Adrenal gland (tissue), 12 donors: ENCODE results near the gene TACR2. TPM values are rescaled to one million over a fixed set of nuclear protein-coding genes. Genes with fewer than 3 reads are reported as not detected.
"Not testable (repeated sequence)": the region's sequence is repeated elsewhere in the genome, so short reads cannot be mapped to it uniquely, and the experiment has no call there.

Source experiments
- DNase-seq, 7 donors: peaks; one replicate each; pipeline ENCODE4 v3.0.0-alpha.2; 2019 to 2020
- H3K27ac ChIP-seq, 5 donors: fragments of 200-600 bp; sonication (generic) in 4 of 5; 1 replicate in 3 of 5; 2 replicates in 2 of 5; pipeline versions ENCODE4 v1.5.1 to v1.8.0; 2016 to 2020; ENCODE audit warnings: mild to moderate bottlenecking in 1 of 5
- H3K27me3 ChIP-seq: fragments of 200-600 bp; 2 replicates; pipeline ENCODE4 v1.8.0; 2021
- H3K36me3 ChIP-seq, 2 donors: fragments of 200-600 bp; replicated peaks in 1 of 2; 1 replicate in 1 of 2; 2 replicates in 1 of 2; pipeline versions ENCODE4 v1.5.1 to v1.8.0; 2018 to 2022
- H3K4me1 ChIP-seq, 2 donors: fragments of 200-600 bp; replicated peaks in 1 of 2; 1 replicate in 1 of 2; 2 replicates in 1 of 2; pipeline versions ENCODE4 v1.5.1 to v1.8.0; 2018 to 2021
- H3K4me3 ChIP-seq, 4 donors: fragments of 200-600 bp; sonication (generic) in 3 of 4; one replicate each; pipeline ENCODE4 v1.5.1; 2016 to 2018
- H3K9me3 ChIP-seq, 3 donors: fragments of 200-600 bp; sonication (generic) in 1 of 3; replicated peaks in 1 of 3; 1 replicate in 2 of 3; 2 replicates in 1 of 3; pipeline versions ENCODE4 v1.5.1 to v1.8.0; 2016 to 2021
- POLR2A ChIP-seq, 2 donors: fragments of 450-650 bp; IDR thresholded peaks; one replicate each; pipeline ENCODE4 v1.6.1; 2017; ENCODE audit warnings: antibody characterized with exemption in 2 of 2, mild to moderate bottlenecking in 2 of 2, moderate library complexity in 1 of 2
- WGBS, 4 donors: extraction: QIAGEN DNeasy Blood & Tissue Kit in 2 of 4; methylation state at CpG; one replicate each; pipeline versions ENCODE4 v1.1.5 to v1.1.7; 2013 to 2017; 5-methylcytosine and 5-hydroxymethylcytosine counted together
- intact Hi-C, 2 donors: fragments of 100-400 bp; cut with DNase I; formaldehyde crosslinking; loops; one replicate each; pipeline versions ENCODE4 v1.14.1 to v1.15.0; 2022 to 2023
- polyA plus RNA-seq, 3 donors: library from polyadenylated mRNA; stranded (reverse); fragments of 200-250 nt in 2 of 3; fragments of 350-450 nt in 1 of 3; fragmentation: Illumina TruSeq in 1 of 3; extraction: RNeasy Lipid Tissue Mini Kit (QIAGEN cat#74804) in 1 of 3; gene quantifications; one replicate each; pipeline ENCODE4 v1.2.3, GENCODE V29; 2013 to 2014
- total RNA-seq, 9 donors: library from RNA; depleted of rRNA in 4 of 9; stranded (reverse); fragments of >200 nt in 4 of 9; fragments of 120-200 nt in 1 of 9; fragmentation: NEBNext Ultra II Directional in 1 of 9; extraction: Animal tissue kit (Norgen Biotek cat#: 25700) in 1 of 9; gene quantifications; one replicate each; pipeline versions ENCODE4 v1.1.0 to v1.2.4, GENCODE V29; 2013 to 2023
- TF ChIP-seq, protein P1 (sequence below), 6 experiments: fragments of 450-650 bp in 4 of 6; fragments of 200-600 bp in 2 of 6; sonication (generic) in 1 of 6; IDR thresholded peaks; 1 replicate in 5 of 6; 2 replicates in 1 of 6; pipeline versions ENCODE4 v1.5.1 to v1.8.0; 2016 to 2021; ENCODE audit warnings: antibody characterized with exemption in 6 of 6, mild to moderate bottlenecking in 2 of 6, moderate library complexity in 1 of 6
- donor health status: healthy with polysubstance abuse.
- donor health status: Bipolar disorder and iron deficiency.
- donor health status: DM: yes; HTN: yes; CAD: no.
- donor health status: DM: no; HTN: no; CAD: no.
- donor health status: DM: no; HTN: no; CAD: no.
- donor health status: DM: yes; HTN: yes; CAD: no.

Gene TACR2
- total and polyA plus RNA-seq, 12 donors = 0.11 to 0.55 (median 0.35) TPM; not detected in 3

DNA sequence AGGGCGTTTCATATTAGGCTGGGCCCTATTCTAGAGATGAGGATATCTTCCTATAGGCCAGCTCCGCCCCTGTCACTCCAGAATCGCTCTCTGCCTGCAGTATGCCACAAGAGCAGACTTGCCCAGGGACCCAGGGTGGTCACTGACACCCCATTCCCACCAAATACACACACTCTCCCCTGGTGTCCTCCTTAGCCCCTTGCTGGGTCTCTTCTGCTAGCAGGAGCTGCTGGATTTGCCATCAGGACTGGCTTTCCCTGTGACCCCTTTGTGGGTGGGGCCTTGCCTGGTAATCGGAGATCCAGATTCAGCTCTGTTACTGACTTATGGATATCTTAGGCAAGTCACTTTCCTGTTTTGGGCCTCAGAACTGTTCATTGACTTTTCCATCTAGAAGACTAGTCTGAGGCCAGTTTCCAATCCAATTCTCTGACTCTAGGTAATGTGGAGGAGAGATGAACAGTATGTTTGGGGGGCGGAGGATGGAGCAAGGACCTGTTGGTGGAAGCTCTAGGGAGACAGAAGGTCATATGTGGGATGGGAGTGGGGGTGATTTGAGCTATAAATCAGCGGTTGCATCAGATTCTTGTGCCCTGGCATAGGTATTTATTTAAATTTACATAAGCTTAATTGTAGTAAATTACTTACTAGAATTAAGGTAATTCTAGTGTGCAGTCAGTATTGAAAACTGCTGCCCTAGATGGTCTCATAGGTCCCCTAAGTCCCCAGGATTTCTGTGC, 36.1 kb upstream of the TACR2 start:
- 86 to 96% (median 92%) methylated on average over 6 of the region's 6 CpGs for WGBS, 4 donors
- no peak for DNase-seq
- no peaks in the 10 kb centered on the region for H3K27me3 ChIP-seq
- no peak overlapping the region for H3K27ac ChIP-seq
- peaks cover 0 to 20% of the 10 kb centered on the region in 2 donors for H3K4me1 ChIP-seq
- H3K36me3 ChIP-seq = no peaks in the 10 kb centered on the region
- TF ChIP-seq POLR2A (IDR thresholded peaks at IDR 0.05) = no peak
- TF ChIP-seq, protein P1, sequence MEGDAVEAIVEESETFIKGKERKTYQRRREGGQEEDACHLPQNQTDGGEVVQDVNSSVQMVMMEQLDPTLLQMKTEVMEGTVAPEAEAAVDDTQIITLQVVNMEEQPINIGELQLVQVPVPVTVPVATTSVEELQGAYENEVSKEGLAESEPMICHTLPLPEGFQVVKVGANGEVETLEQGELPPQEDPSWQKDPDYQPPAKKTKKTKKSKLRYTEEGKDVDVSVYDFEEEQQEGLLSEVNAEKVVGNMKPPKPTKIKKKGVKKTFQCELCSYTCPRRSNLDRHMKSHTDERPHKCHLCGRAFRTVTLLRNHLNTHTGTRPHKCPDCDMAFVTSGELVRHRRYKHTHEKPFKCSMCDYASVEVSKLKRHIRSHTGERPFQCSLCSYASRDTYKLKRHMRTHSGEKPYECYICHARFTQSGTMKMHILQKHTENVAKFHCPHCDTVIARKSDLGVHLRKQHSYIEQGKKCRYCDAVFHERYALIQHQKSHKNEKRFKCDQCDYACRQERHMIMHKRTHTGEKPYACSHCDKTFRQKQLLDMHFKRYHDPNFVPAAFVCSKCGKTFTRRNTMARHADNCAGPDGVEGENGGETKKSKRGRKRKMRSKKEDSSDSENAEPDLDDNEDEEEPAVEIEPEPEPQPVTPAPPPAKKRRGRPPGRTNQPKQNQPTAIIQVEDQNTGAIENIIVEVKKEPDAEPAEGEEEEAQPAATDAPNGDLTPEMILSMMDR (IDR thresholded peaks at IDR 0.05) = no peak
- intact Hi-C loops = no loop called here
- no peaks in the 10 kb centered on the region for H3K9me3 ChIP-seq
- no peak overlapping the region for H3K4me3 ChIP-seq

DNA sequence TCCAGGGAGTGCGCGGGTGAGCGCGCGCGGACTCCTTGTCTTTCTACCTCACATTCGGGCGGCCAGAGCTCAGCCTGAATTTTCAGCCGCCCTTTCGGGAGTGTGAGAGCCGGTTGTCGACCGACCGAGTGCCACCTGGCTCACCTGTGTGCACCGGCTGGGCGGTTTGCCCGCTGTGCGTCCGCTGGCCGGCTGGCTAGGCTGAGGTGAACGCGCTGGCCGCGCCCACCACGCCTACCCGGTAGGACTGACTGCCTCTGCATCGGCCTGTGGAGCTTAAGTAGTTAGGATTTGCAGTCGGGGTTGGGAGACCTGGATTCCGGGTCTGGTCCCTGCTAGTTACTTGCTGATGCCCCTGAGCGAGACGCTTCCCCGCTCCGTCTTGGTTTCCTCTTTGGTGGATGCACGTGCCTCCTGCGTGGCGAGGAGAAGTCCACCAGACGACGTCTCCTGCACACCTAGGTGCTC, 35.1 kb upstream of the TACR2 start:
- TF ChIP-seq, protein P1 (IDR thresholded peaks at IDR 0.05) = no peak
- no peak for TF ChIP-seq POLR2A (IDR thresholded peaks at IDR 0.05)
- H3K9me3 ChIP-seq = no peaks in the 10 kb centered on the region
- intact Hi-C loops = no loop called here
- 15 to 52% (median 34%) methylated on average over 5 to 38 of the region's 38 CpGs for WGBS, 4 donors
- H3K27ac ChIP-seq = no peak overlapping the region
- peaks cover 0 to 20% of the 10 kb centered on the region in 2 donors for H3K4me1 ChIP-seq
- peak overlapping the region in 2 of 4 donors; percentile 41 to 78 for H3K4me3 ChIP-seq
- peak in 1 of 7 donors; percentile 28 for DNase-seq
- no peaks in the 10 kb centered on the region for H3K27me3 ChIP-seq
- H3K36me3 ChIP-seq = no peaks in the 10 kb centered on the region

DNA sequence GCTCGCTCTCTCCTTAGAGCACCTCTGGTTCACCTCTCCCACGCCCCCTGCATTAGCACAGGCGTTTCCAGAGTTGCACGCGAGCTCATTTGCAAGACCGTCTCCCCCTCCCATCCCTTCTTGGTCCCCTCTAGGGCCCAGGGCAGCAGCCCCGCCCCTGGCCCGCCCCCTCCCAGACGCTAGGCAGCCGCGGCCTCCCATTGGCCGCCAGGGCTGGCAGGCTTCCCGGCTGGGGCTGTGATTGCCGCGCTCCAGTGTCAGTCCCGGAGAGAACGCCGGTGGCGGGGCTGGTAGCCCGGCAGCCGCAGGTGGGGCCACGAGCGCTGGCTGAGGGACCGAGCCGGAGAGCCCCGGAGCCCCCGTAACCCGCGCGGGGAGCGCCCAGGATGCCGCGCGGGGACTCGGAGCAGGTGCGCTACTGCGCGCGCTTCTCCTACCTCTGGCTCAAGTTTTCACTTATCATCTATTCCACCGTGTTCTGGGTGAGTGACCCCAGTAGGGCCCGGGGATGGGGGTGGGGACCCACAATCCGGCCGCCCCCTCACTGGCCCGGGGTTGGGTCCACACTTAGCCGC, 34.6 kb upstream of the TACR2 start, which contains the start of gene TSPAN15:
TSPAN15 (plus strand) TSS at position 257 of the 575 bp plus-strand sequence; CDS start at position 387, 130 bp downstream.
- Histone ChIP-seq H3K36me3 (no peaks in the 10 kb centered on the region), H3K27me3 (no peaks in the 10 kb centered on the region), H3K9me3 (no peaks in the 10 kb centered on the region), H3K4me1 (peaks cover 0 to 25% of the 10 kb centered on the region in 2 donors), H3K4me3 (peak within 1 kb of the TSS in 2 of 4 donors; percentile 41 to 78), H3K27ac (peak within 1 kb of the TSS in 2 of 5 donors; percentile 15 to 40)
- DNase-seq = peak; percentile 82 to 91 (median 90)
- TF ChIP-seq POLR2A (IDR thresholded peaks at IDR 0.05) = peak in 1 of 2 donors; percentile 21
- TF ChIP-seq, protein P1 (IDR thresholded peaks at IDR 0.05) = no peak
- intact Hi-C loops = no loop called here
- 0 to 8% (median 1%) methylated on average over 12 to 45 of the region's 45 CpGs for WGBS, 4 donors

DNA sequence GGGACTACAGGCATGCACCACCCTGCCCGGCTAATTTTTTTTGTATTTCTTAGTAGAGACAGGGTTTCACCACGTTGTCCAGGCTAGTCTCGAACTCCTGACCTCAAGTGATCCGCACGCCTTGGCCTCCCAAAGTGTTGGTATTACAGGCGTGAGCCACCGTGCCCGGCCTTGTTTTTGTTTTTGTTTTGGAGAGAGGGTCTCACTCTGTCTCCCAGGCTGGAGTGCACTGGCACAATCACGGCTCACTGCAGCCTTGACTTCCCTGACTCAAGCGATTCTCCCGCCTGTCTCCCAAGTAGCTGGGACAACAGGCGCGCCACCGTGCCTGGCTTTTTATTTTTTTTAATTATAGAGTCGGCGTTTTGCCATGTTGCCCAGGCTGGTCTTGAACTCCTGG, 33.7 kb upstream of the TACR2 start:
- H3K9me3 ChIP-seq, DNase-seq, H3K36me3 ChIP-seq, H3K4me3 ChIP-seq, H3K27me3 ChIP-seq, intact Hi-C loops: not testable (repeated sequence)
- H3K4me1 ChIP-seq = peaks cover 0 to 27% of the 10 kb centered on the region in 2 donors
- 69 to 72% (median 70%) methylated on average over 16 of the region's 16 CpGs for WGBS, 4 donors
- peak overlapping the region in 2 of 5 donors; percentile 15 to 40 for H3K27ac ChIP-seq
